Osteocyte (in vitro differentiated cells): Measurements from ENCODE around the gene LRRC56. TPM values are rescaled to one million over a fixed set of nuclear protein-coding genes. Genes with fewer than 3 reads are reported as not detected.

Experiments used
- DNase-seq: peaks from one replicate; pipeline ENCODE4 v3.0.0; 2021; ENCODE audit warnings: mixed read lengths; ENCODE audit not compliant: unreplicated experiment; ENCODE audit errors: extremely low spot score
- H3K27ac Mint-ChIP-seq: one replicate; pipeline ENCODE4 v1.8.0; 2021; ENCODE audit warnings: mild to moderate bottlenecking, mixed read lengths; ENCODE audit not compliant: unreplicated experiment
- H3K27me3 Mint-ChIP-seq: one replicate; pipeline ENCODE4 v1.8.0; 2021; ENCODE audit warnings: mixed read lengths; ENCODE audit not compliant: unreplicated experiment
- H3K36me3 Mint-ChIP-seq: one replicate; pipeline ENCODE4 v1.8.0; 2021; ENCODE audit warnings: mixed read lengths; ENCODE audit not compliant: unreplicated experiment
- H3K4me1 Mint-ChIP-seq: one replicate; pipeline ENCODE4 v1.8.0; 2021; ENCODE audit warnings: mixed read lengths; ENCODE audit not compliant: unreplicated experiment
- H3K4me3 Mint-ChIP-seq: one replicate; pipeline ENCODE4 v1.8.0; 2021; ENCODE audit warnings: mild to moderate bottlenecking, moderate library complexity, mixed read lengths; ENCODE audit not compliant: unreplicated experiment
- H3K9me3 Mint-ChIP-seq: one replicate; pipeline ENCODE4 v1.8.0; 2021; ENCODE audit warnings: mixed read lengths; ENCODE audit not compliant: unreplicated experiment
- CTCF ChIP-seq: fragments of 200-600 bp; sonication (generic); IDR thresholded peaks from 2 replicates; pipeline ENCODE4 v1.5.0; 2021; ENCODE audit warnings: antibody characterized with exemption, mild to moderate bottlenecking, moderate library complexity
- total RNA-seq: library from RNA; stranded (reverse); gene quantifications from 2 replicates; pipeline ENCODE4 v1.2.1, GENCODE V29; 2021

LRRC56 gene
- total RNA-seq, 1 donor from 2014 or later: 3.7 TPM

- Mint-ChIP-seq H3K27me3 (peaks cover 7% of the 10 kb centered on the region), H3K4me1 (no peaks in the 10 kb centered on the region), H3K9me3 (no peaks in the 10 kb centered on the region), H3K36me3 (no peaks in the 10 kb centered on the region), H3K27ac (no peak overlapping the region), H3K4me3 (no peak overlapping the region)
- DNase-seq: no peak
- TF ChIP-seq CTCF: no peak
Observed at GRCh38 chr11:551596-551995, 14.3 kb downstream of the LRRC56 start.

GRCh38 chr11:553083-553987 lies 16.0 kb downstream of the LRRC56 start:
- H3K4me1 Mint-ChIP-seq: no peaks in the 10 kb centered on the region
- H3K27ac Mint-ChIP-seq: no peak overlapping the region
- no peak for DNase-seq
- TF ChIP-seq CTCF: no peak
- H3K4me3 Mint-ChIP-seq: no peak overlapping the region
- no peaks in the 10 kb centered on the region for H3K9me3 Mint-ChIP-seq
- H3K36me3 Mint-ChIP-seq: no peaks in the 10 kb centered on the region
- peaks cover 15% of the 10 kb centered on the region for H3K27me3 Mint-ChIP-seq

- Mint-ChIP-seq H3K36me3 (no peaks in the 10 kb centered on the region), H3K27me3 (peaks cover 15% of the 10 kb centered on the region), H3K9me3 (no peaks in the 10 kb centered on the region), H3K4me1 (no peaks in the 10 kb centered on the region), H3K4me3 (no peak overlapping the region), H3K27ac (no peak overlapping the region)
- no peak for TF ChIP-seq CTCF
- no peak for DNase-seq
Observed at GRCh38 chr11:553988-554340, 16.6 kb downstream of the LRRC56 start.

- Mint-ChIP-seq H3K4me1 (no peaks in the 10 kb centered on the region), H3K4me3 (no peak overlapping the region)
Observed at GRCh38 chr11:554428-555226, 17.3 kb downstream of the LRRC56 start.

More at GRCh38 chr11:554428-555226, 17.3 kb downstream of the LRRC56 start:
- TF ChIP-seq CTCF: peak; percentile 65
- H3K27me3 Mint-ChIP-seq: peaks cover 15% of the 10 kb centered on the region
- H3K9me3 Mint-ChIP-seq: no peaks in the 10 kb centered on the region
- no peak overlapping the region for H3K27ac Mint-ChIP-seq
- no peak for DNase-seq
- H3K36me3 Mint-ChIP-seq: no peaks in the 10 kb centered on the region
